OCI-LY1 (cell line): ENCODE measurements around the gene WWOX.

Experiments used
- H2AFZ ChIP-seq: fragments of 200-600 bp; sonication (generic), shearing (Covaris generic); 2 replicates; pipeline ENCODE4 v1.6.0; 2014; ENCODE audit warnings: antibody characterized with exemption, mild to moderate bottlenecking, low read length
- H3F3A ChIP-seq: fragments of 200-600 bp; sonication (generic), shearing (Covaris generic); 2 replicates; pipeline ENCODE4 v1.6.0; 2014; ENCODE audit warnings: mild to moderate bottlenecking, antibody characterized with exemption, low read length, moderate library complexity; ENCODE audit not compliant: insufficient read depth
- H3K27ac ChIP-seq: fragments of 200-600 bp; sonication (generic); 2 replicates; pipeline ENCODE4 v1.5.1; 2014; ENCODE audit warnings: low read length, mixed run types, mild to moderate bottlenecking, low read depth; ENCODE audit not compliant: poor library complexity, severe bottlenecking
- H3K27me3 ChIP-seq: fragments of 200-600 bp; sonication (generic); 2 replicates; pipeline ENCODE4 v1.6.0; 2014; ENCODE audit warnings: antibody characterized with exemption, mild to moderate bottlenecking, low read length, moderate library complexity; ENCODE audit not compliant: insufficient read depth
- H3K36me3 ChIP-seq: fragments of 200-600 bp; sonication (generic); 2 replicates; pipeline ENCODE4 v1.6.1; 2014; ENCODE audit warnings: mild to moderate bottlenecking, antibody characterized with exemption, low read length, moderate library complexity, mixed read lengths; ENCODE audit not compliant: insufficient read depth
- H3K4me1 ChIP-seq: fragments of 200-600 bp; sonication (generic); 2 replicates; pipeline ENCODE4 v1.5.1; 2014; ENCODE audit warnings: mild to moderate bottlenecking, low read length, moderate library complexity; ENCODE audit not compliant: insufficient read depth, severe bottlenecking
- H3K4me2 ChIP-seq: fragments of 200-600 bp; sonication (generic), shearing (Covaris generic); 2 replicates; pipeline ENCODE4 v1.6.1; 2014; ENCODE audit warnings: low read length
- H3K4me3 ChIP-seq: fragments of 200-600 bp; sonication (generic); 2 replicates; pipeline ENCODE4 v1.5.1; 2014; ENCODE audit warnings: low read length, low read depth, mild to moderate bottlenecking, mixed read lengths; ENCODE audit not compliant: poor library complexity, severe bottlenecking
- H3K79me2 ChIP-seq: fragments of 200-600 bp; shearing (Covaris generic); 2 replicates; pipeline ENCODE4 v1.6.1; 2016; ENCODE audit warnings: mixed run types, low read length, mixed read lengths; ENCODE audit not compliant: insufficient read depth
- H3K9ac ChIP-seq: fragments of 200-600 bp; sonication (generic), shearing (Covaris generic); 2 replicates; pipeline ENCODE4 v1.6.1; 2014; ENCODE audit warnings: mild to moderate bottlenecking, low read length, mixed read lengths
- H3K9me2 ChIP-seq: fragments of 200-600 bp; sonication (generic), shearing (Covaris generic); 2 replicates; pipeline ENCODE4 v1.6.1; 2014; ENCODE audit warnings: low read depth, mild to moderate bottlenecking, low read length, mixed read lengths
- H3K9me3 ChIP-seq: fragments of 200-600 bp; shearing (Covaris generic); 2 replicates; pipeline ENCODE4 v1.6.1; 2014; ENCODE audit warnings: low read length, mixed read lengths
- H4K20me1 ChIP-seq: fragments of 200-600 bp; sonication (generic), shearing (Covaris generic); 2 replicates; pipeline ENCODE4 v1.6.0; 2016; ENCODE audit warnings: mild to moderate bottlenecking, low read length; ENCODE audit not compliant: insufficient read depth
- EZH2 ChIP-seq: fragments of 200-600 bp; sonication (generic), shearing (Covaris generic); IDR thresholded peaks from 2 replicates; pipeline ENCODE4 v1.8.0; 2017; ENCODE audit warnings: borderline replicate concordance, mixed run types, mild to moderate bottlenecking, antibody characterized with exemption, low read length, moderate library complexity, mixed read lengths
- TF ChIP-seq, protein P1 (sequence below): fragments of 200-600 bp; sonication (generic), shearing (Covaris generic); IDR thresholded peaks from 2 replicates; pipeline ENCODE4 v1.5.1; 2017; ENCODE audit warnings: mild to moderate bottlenecking, antibody characterized with exemption, low read length, moderate library complexity, mixed read lengths

The WWOX gene

DNA sequence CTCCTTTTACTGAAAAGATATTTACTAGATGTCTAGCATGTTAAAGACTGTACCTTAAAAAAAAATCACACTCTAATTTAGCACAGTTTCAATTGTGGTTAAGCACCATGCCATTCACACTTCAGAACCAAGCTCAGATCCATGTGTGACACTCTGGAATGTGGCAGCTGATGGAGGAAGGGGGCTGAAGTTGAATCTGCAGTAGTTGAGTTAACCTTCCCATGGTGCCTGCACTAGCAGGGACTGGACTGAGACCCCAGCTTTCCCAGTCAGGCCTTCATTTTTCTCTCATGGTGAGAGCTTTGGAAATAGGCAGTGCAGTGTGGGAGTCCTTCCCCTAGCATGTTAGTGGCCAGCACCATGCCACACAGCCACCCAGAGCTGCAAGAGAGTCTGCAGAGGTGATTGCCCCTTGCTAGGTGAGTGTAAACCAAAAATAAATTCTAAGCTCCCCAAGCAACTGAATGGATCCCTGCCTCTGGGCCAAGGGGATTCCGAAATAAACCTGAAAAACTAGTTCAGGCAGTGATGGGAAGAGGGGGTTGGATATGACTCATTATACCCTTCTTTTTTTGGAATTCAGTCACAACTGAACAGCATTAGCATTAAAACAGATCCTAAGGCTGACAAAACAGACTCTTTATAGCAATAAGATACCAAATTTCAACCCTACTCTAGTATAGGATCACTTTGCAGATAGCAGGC, 208.5 kb downstream of the WWOX start:
- Histone ChIP-seq H3K36me3 (no peaks in the 10 kb centered on the region), H3K9me3 (no peaks in the 10 kb centered on the region), H2AFZ (no peak overlapping the region), H3K9me2 (no peaks in the 10 kb centered on the region), H3K27ac (no peak overlapping the region), H3K4me2 (no peak overlapping the region), H3K27me3 (no peaks in the 10 kb centered on the region), H3K4me1 (no peaks in the 10 kb centered on the region), H3F3A (no peaks in the 10 kb centered on the region), H3K79me2 (no peaks in the 10 kb centered on the region), H3K9ac (no peak overlapping the region), H4K20me1 (no peaks in the 10 kb centered on the region), H3K4me3 (no peak overlapping the region)
- TF ChIP-seq, protein P1, sequence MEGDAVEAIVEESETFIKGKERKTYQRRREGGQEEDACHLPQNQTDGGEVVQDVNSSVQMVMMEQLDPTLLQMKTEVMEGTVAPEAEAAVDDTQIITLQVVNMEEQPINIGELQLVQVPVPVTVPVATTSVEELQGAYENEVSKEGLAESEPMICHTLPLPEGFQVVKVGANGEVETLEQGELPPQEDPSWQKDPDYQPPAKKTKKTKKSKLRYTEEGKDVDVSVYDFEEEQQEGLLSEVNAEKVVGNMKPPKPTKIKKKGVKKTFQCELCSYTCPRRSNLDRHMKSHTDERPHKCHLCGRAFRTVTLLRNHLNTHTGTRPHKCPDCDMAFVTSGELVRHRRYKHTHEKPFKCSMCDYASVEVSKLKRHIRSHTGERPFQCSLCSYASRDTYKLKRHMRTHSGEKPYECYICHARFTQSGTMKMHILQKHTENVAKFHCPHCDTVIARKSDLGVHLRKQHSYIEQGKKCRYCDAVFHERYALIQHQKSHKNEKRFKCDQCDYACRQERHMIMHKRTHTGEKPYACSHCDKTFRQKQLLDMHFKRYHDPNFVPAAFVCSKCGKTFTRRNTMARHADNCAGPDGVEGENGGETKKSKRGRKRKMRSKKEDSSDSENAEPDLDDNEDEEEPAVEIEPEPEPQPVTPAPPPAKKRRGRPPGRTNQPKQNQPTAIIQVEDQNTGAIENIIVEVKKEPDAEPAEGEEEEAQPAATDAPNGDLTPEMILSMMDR, result no peak
- TF ChIP-seq EZH2, result no peak

DNA sequence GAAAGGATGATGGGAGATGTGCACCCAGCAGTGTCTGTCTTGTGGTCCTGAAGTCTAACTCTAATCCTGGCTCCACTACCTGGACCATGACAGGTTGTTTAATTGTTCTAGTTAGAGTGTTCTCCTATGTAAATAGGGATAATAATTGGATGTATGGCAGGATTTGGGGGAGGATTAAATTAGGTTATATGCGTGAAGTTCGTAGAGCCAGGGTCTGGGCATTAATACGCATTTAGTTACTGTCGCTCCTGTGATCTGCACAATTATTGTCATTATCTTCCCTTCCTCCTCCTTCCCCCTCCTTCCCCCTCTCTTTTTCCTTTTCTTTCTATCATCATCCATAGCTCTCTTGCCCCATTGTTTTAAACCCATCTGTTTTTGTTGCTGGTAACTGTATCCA, 210.3 kb downstream of the WWOX start:
- TF ChIP-seq EZH2, result no peak
- TF ChIP-seq, protein P1, result no peak
- H3K9me3 ChIP-seq, result no peaks in the 10 kb centered on the region
- H3K4me2 ChIP-seq, result no peak overlapping the region

DNA sequence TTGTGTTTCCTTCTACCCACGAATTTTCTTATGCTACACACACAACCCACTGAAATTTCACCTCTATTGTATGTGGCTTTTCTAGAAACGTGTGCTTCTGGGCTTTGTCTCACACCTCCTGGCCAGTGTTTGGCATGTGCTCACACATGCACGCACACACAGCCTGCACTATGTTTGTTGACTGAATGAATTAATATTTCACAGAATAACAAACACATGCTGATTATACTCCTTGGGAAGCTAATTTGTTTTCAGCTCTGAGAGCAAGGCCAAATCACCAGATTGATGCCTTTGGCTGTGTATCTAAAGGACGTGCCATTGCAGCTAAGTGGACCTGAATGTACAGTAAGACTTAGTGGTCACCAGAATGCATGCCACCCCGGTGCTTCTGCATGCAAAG, 210.7 kb downstream of the WWOX start:
- H3K27ac ChIP-seq, result no peak overlapping the region
- H4K20me1 ChIP-seq, result no peaks in the 10 kb centered on the region
- no peaks in the 10 kb centered on the region for H3K36me3 ChIP-seq
- H3K4me3 ChIP-seq, result no peak overlapping the region
- no peaks in the 10 kb centered on the region for H3K27me3 ChIP-seq
- no peak for TF ChIP-seq EZH2
- TF ChIP-seq, protein P1, result no peak
- H2AFZ ChIP-seq, result no peak overlapping the region
- H3F3A ChIP-seq, result no peaks in the 10 kb centered on the region
- no peaks in the 10 kb centered on the region for H3K79me2 ChIP-seq
- H3K9me2 ChIP-seq, result no peaks in the 10 kb centered on the region
- no peak overlapping the region for H3K9ac ChIP-seq
- no peaks in the 10 kb centered on the region for H3K9me3 ChIP-seq
- no peaks in the 10 kb centered on the region for H3K4me1 ChIP-seq
- H3K4me2 ChIP-seq, result no peak overlapping the region

More for the DNA sequence above, 210.3 kb downstream of the WWOX start:
- Histone ChIP-seq H3K9ac (no peak overlapping the region), H3K9me2 (no peaks in the 10 kb centered on the region), H3K36me3 (no peaks in the 10 kb centered on the region), H4K20me1 (no peaks in the 10 kb centered on the region), H3K27ac (no peak overlapping the region), H3K4me1 (no peaks in the 10 kb centered on the region), H2AFZ (no peak overlapping the region), H3K4me3 (no peak overlapping the region), H3F3A (no peaks in the 10 kb centered on the region), H3K79me2 (no peaks in the 10 kb centered on the region), H3K27me3 (no peaks in the 10 kb centered on the region)
